Calu3 (cell line): Measurements from ENCODE around the gene FOXP2. TPM values are rescaled to one million over a fixed set of nuclear protein-coding genes. Genes with fewer than 3 reads are reported as not detected.
A peak's percentile ranks its signal among the peaks of the same experiment; 100 is the strongest.

Source experiments
- BruUV-seq: library from RNA; stranded (reverse); fragments of 400-500 nt; replicated peaks from 2 replicates; lab custom pipeline; 2021; lab: Mats Ljungman, UMichigan
- CTCF ChIA-PET: fragments of 300-600 bp; sonication (Branson Sonifier 250); formaldehyde crosslinking; loops from one replicate; lab custom pipeline; 2022; ENCODE audit warnings: antibody characterized with exemption; lab: Charles Lee
- DNase-seq: peaks from one replicate; pipeline ENCODE4 v3.0.0; 2022
- H3K27ac Mint-ChIP-seq: one replicate; pipeline ENCODE4 v1.8.0; 2022; ENCODE audit warnings: mixed read lengths; ENCODE audit not compliant: unreplicated experiment
- H3K27me3 Mint-ChIP-seq: one replicate; pipeline ENCODE4 v1.8.0; 2022; ENCODE audit warnings: mixed read lengths; ENCODE audit not compliant: unreplicated experiment
- H3K36me3 Mint-ChIP-seq: one replicate; pipeline ENCODE4 v1.8.0; 2022; ENCODE audit warnings: mild to moderate bottlenecking, moderate library complexity, mixed read lengths; ENCODE audit not compliant: insufficient read depth, unreplicated experiment
- H3K4me1 Mint-ChIP-seq: one replicate; pipeline ENCODE4 v1.8.0; 2022; ENCODE audit warnings: mild to moderate bottlenecking, low read depth, mixed read lengths; ENCODE audit not compliant: unreplicated experiment
- H3K4me3 Mint-ChIP-seq: one replicate; pipeline ENCODE4 v1.8.0; 2022; ENCODE audit warnings: mild to moderate bottlenecking, low read depth, moderate library complexity, mixed read lengths; ENCODE audit not compliant: unreplicated experiment
- H3K9me3 Mint-ChIP-seq: one replicate; pipeline ENCODE4 v1.8.0; 2022; ENCODE audit warnings: low read depth, mixed read lengths; ENCODE audit not compliant: unreplicated experiment
- intact Hi-C: fragments of 100-400 bp; cut with micrococcal nuclease; formaldehyde crosslinking; loops from one replicate; pipeline ENCODE4 v1.10.0; 2022; ENCODE audit not compliant: unreplicated experiment
- total RNA-seq: library from RNA; stranded (reverse); gene quantifications from 2 replicates; pipeline ENCODE4 v1.2.3, GENCODE V29; 2022
- TF ChIP-seq, protein P1 (sequence below): fragments of 200-600 bp; IDR thresholded peaks from one replicate; pipeline ENCODE4 v1.8.0; 2022; ENCODE audit warnings: antibody characterized with exemption; ENCODE audit not compliant: unreplicated experiment

The FOXP2 gene
- total RNA-seq, 1 experiment from 2014 or later = 2.5 TPM

GRCh38 chr7:114710499-114710898 lies 295.9 kb downstream of the FOXP2 start:
- TF ChIP-seq, protein P1, sequence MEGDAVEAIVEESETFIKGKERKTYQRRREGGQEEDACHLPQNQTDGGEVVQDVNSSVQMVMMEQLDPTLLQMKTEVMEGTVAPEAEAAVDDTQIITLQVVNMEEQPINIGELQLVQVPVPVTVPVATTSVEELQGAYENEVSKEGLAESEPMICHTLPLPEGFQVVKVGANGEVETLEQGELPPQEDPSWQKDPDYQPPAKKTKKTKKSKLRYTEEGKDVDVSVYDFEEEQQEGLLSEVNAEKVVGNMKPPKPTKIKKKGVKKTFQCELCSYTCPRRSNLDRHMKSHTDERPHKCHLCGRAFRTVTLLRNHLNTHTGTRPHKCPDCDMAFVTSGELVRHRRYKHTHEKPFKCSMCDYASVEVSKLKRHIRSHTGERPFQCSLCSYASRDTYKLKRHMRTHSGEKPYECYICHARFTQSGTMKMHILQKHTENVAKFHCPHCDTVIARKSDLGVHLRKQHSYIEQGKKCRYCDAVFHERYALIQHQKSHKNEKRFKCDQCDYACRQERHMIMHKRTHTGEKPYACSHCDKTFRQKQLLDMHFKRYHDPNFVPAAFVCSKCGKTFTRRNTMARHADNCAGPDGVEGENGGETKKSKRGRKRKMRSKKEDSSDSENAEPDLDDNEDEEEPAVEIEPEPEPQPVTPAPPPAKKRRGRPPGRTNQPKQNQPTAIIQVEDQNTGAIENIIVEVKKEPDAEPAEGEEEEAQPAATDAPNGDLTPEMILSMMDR = no peak
- DNase-seq = no peak
- H3K27me3 Mint-ChIP-seq = no peaks in the 10 kb centered on the region
- H3K4me3 Mint-ChIP-seq = no peak overlapping the region
- BruUV-seq = no TSS peak
- peaks cover 20% of the 10 kb centered on the region for H3K4me1 Mint-ChIP-seq
- no peaks in the 10 kb centered on the region for H3K9me3 Mint-ChIP-seq
- intact Hi-C loops = no loop called here
- no peak overlapping the region for H3K27ac Mint-ChIP-seq
- no peaks in the 10 kb centered on the region for H3K36me3 Mint-ChIP-seq
- CTCF ChIA-PET = interaction anchor here (0.6 kb wide), 1 partner anchor 12 kb away, joined by 3 read pairs; no protein-coding TSS in a partner anchor

- TF ChIP-seq, protein P1 = no peak
- Mint-ChIP-seq H3K9me3 (no peaks in the 10 kb centered on the region), H3K27ac (no peak overlapping the region), H3K4me1 (peaks cover 20% of the 10 kb centered on the region), H3K36me3 (no peaks in the 10 kb centered on the region), H3K4me3 (peak overlapping the region; percentile 12), H3K27me3 (no peaks in the 10 kb centered on the region)
- intact Hi-C loops = no loop called here
- peak; percentile 36 for DNase-seq
- no TSS peak for BruUV-seq
- CTCF ChIA-PET = interaction anchor here (0.6 kb wide), 1 partner anchor 292 kb away, joined by 3 read pairs; no protein-coding TSS in a partner anchor
Measured at GRCh38 chr7:114711241-114711640, 296.6 kb downstream of the FOXP2 start.

- H3K27me3 Mint-ChIP-seq = no peaks in the 10 kb centered on the region
- no TSS peak for BruUV-seq
Measured at GRCh38 chr7:114715907-114716306, 301.3 kb downstream of the FOXP2 start.

DNA sequence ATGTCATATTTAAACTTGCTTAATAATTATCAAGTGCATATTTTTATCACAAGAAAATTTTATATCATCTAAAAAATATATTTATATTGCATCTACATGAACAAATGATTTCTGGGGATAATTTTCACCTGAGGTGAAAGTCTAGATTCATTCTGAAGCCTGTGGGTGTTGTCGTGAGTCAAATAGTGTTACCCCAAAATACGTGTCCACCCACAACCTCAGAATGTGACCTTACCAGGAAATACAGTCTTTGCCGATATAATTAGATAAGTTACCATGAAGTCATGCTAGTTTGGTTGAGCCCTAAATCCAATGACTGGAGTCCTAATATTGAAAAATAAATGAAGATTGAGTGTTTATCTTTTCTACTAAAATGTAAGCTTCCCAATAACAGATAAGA lies 304.2 kb downstream of the FOXP2 start:
- DNase-seq = no peak
- TF ChIP-seq, protein P1 = no peak
- intact Hi-C loops = no loop called here
- no peaks in the 10 kb centered on the region for H3K9me3 Mint-ChIP-seq
- CTCF ChIA-PET = no interaction called here
- no peaks in the 10 kb centered on the region for H3K36me3 Mint-ChIP-seq
- H3K27ac Mint-ChIP-seq = no peak overlapping the region
- BruUV-seq = no TSS peak
- peaks cover 18% of the 10 kb centered on the region for H3K4me1 Mint-ChIP-seq
- H3K4me3 Mint-ChIP-seq = no peak overlapping the region
- no peaks in the 10 kb centered on the region for H3K27me3 Mint-ChIP-seq

More at GRCh38 chr7:114715907-114716306, 301.3 kb downstream of the FOXP2 start:
- TF ChIP-seq, protein P1 = no peak
- Mint-ChIP-seq H3K4me3 (no peak overlapping the region), H3K27ac (no peak overlapping the region), H3K4me1 (peaks cover 9% of the 10 kb centered on the region), H3K36me3 (no peaks in the 10 kb centered on the region), H3K9me3 (no peaks in the 10 kb centered on the region)
- CTCF ChIA-PET = no interaction called here
- DNase-seq = no peak
- intact Hi-C loops = no loop called here
